H1 (cell line): ENCODE measurements around the gene PDGFD. TPM values are rescaled to one million over a fixed set of nuclear protein-coding genes. Genes with fewer than 3 reads are reported as not detected.

Source experiments
- CTCF ChIA-PET: fragments of 300-600 bp; sonication (Branson Sonifier 250); formaldehyde crosslinking; loops from one replicate; lab custom pipeline; 2021; ENCODE audit not compliant: partially characterized antibody; lab: Charles Lee
- POLR2A ChIA-PET: fragments of 300-600 bp; sonication (Branson Sonifier 250); formaldehyde crosslinking; loops from one replicate; lab custom pipeline; 2021; ENCODE audit warnings: inconsistent platforms; ENCODE audit not compliant: partially characterized antibody; lab: Charles Lee
- DNase-seq, 2 experiments: peaks; one replicate each; pipeline versions ENCODE4 v3.0.0 to v3.0.0-alpha.2; 2010 to 2022; ENCODE audit warnings: low spot score in 2 of 2, low read depth in 1 of 2, mixed read lengths in 1 of 2
- FAIRE-seq: peaks from 2 replicates; lab custom pipeline; 2011; peaks lifted over from hg19 to GRCh38; lab: Jason Lieb, UNC
- H2AFZ ChIP-seq: 2 replicates; pipeline ENCODE4 v1.8.1; 2012; ENCODE audit warnings: low read length, inconsistent platforms
- H2AK5ac ChIP-seq: 2 replicates; pipeline ENCODE4 v1.6.1; 2013; ENCODE audit warnings: low read depth, low read length
- H2BK120ac ChIP-seq: replicated peaks from 2 replicates; pipeline ENCODE3; 2013; ENCODE audit warnings: low read depth, low read length, inconsistent platforms
- H2BK12ac ChIP-seq: 2 replicates; pipeline ENCODE4 v1.6.1; 2013; ENCODE audit warnings: low read depth, low read length
- H2BK15ac ChIP-seq: 2 replicates; pipeline ENCODE4 v1.6.1; 2013; ENCODE audit warnings: low read length
- H2BK20ac ChIP-seq: 2 replicates; pipeline ENCODE4 v1.6.1; 2013; ENCODE audit warnings: low read length
- H2BK5ac ChIP-seq: 2 replicates; pipeline ENCODE4 v1.6.1; 2013; ENCODE audit warnings: low read depth, low read length
- H3K14ac ChIP-seq: 2 replicates; pipeline ENCODE4 v1.6.1; 2013; ENCODE audit warnings: inconsistent platforms; ENCODE audit not compliant: insufficient read length
- H3K18ac ChIP-seq: 2 replicates; pipeline ENCODE4 v1.6.1; 2013; ENCODE audit warnings: low read length; ENCODE audit errors: extremely low read depth
- H3K23ac ChIP-seq: 2 replicates; pipeline ENCODE4 v1.6.1; 2013; ENCODE audit warnings: inconsistent platforms; ENCODE audit not compliant: insufficient read length
- H3K23me2 ChIP-seq: 2 replicates; pipeline ENCODE4 v1.6.1; 2013; ENCODE audit warnings: low read depth, low read length
- H3K27ac ChIP-seq: 2 replicates; pipeline ENCODE4 v1.6.1; 2011; ENCODE audit warnings: low read depth, low read length, inconsistent platforms
- H3K27me3 ChIP-seq, 4 experiments: replicated peaks in 1 of 4; 1 replicate in 1 of 4; 2 replicates in 3 of 4; pipeline versions ENCODE4 v1.6.1 to v1.8.1; 2011 to 2013; ENCODE audit warnings: low read length in 3 of 4, mild to moderate bottlenecking in 3 of 4, inconsistent platforms in 2 of 4, mixed read lengths in 2 of 4, moderate library complexity in 1 of 4; ENCODE audit not compliant: control insufficient read depth in 3 of 4, insufficient read depth in 3 of 4; ENCODE audit errors: extremely low read depth in 1 of 4
- H3K36me3 ChIP-seq, 4 experiments: 2 replicates each; pipeline versions ENCODE4 v1.6.1 to v1.8.1; 2011 to 2013; ENCODE audit warnings: mild to moderate bottlenecking in 4 of 4, low read length in 3 of 4, moderate library complexity in 2 of 4, control low read depth in 1 of 4, inconsistent platforms in 1 of 4; ENCODE audit not compliant: insufficient read depth in 4 of 4, control insufficient read depth in 2 of 4
- H3K4ac ChIP-seq: replicated peaks from 2 replicates; pipeline ENCODE3; 2013; ENCODE audit warnings: low read length, low read depth, mixed read lengths, inconsistent platforms; ENCODE audit not compliant: insufficient read length
- H3K4me1 ChIP-seq, 4 experiments: replicated peaks in 1 of 4; 1 replicate in 1 of 4; 2 replicates in 3 of 4; pipeline versions ENCODE4 v1.6.1 to v1.8.1; 2011 to 2013; ENCODE audit warnings: low read length in 3 of 4, inconsistent platforms in 2 of 4, mixed read lengths in 1 of 4; ENCODE audit not compliant: insufficient read depth in 4 of 4, control insufficient read depth in 3 of 4
- H3K4me2 ChIP-seq, 2 experiments: 2 replicates each; pipeline versions ENCODE4 v1.6.1 to v1.8.1; 2011 to 2013; ENCODE audit warnings: low read depth in 2 of 2, low read length in 2 of 2, control low read depth in 1 of 2, inconsistent platforms in 1 of 2, mild to moderate bottlenecking in 1 of 2; ENCODE audit not compliant: insufficient read depth in 1 of 2
- H3K4me3 ChIP-seq, 4 experiments: fragments of 200-600, 300-600 bp in 1 of 4; sonication (generic), shearing (Covaris generic), sonication (Bioruptor Twin) in 1 of 4; 2 replicates each; pipeline versions ENCODE4 v1.5.1 to v1.8.1; 2011 to 2016; ENCODE audit warnings: low read length in 4 of 4, low read depth in 3 of 4, control low read depth in 2 of 4, inconsistent platforms in 2 of 4, mild to moderate bottlenecking in 2 of 4, mixed read lengths in 1 of 4, moderate library complexity in 1 of 4; ENCODE audit not compliant: insufficient read depth in 2 of 4; ENCODE audit errors: extremely low read depth in 1 of 4
- H3K56ac ChIP-seq: replicated peaks from 2 replicates; pipeline ENCODE3; 2013; ENCODE audit warnings: low read depth, mild to moderate bottlenecking, mixed read lengths, low read length, inconsistent platforms; ENCODE audit not compliant: insufficient read length
- H3K79me1 ChIP-seq: 2 replicates; pipeline ENCODE4 v1.6.1; 2013; ENCODE audit warnings: low read depth, low read length, control low read depth
- H3K79me2 ChIP-seq, 2 experiments: 2 replicates each; pipeline versions ENCODE4 v1.6.1 to v1.8.1; 2012 to 2013; ENCODE audit warnings: low read length in 2 of 2, mild to moderate bottlenecking in 2 of 2, inconsistent platforms in 1 of 2; ENCODE audit not compliant: insufficient read depth in 2 of 2, control insufficient read depth in 1 of 2
- H3K9ac ChIP-seq, 4 experiments: replicated peaks in 1 of 4; 1 replicate in 1 of 4; 2 replicates in 3 of 4; pipeline versions ENCODE4 v1.6.1 to v1.8.1; 2011 to 2013; ENCODE audit warnings: low read depth in 3 of 4, low read length in 3 of 4, control low read depth in 2 of 4, mild to moderate bottlenecking in 2 of 4, moderate library complexity in 2 of 4, inconsistent platforms in 1 of 4; ENCODE audit errors: extremely low read depth in 1 of 4
- H3K9me3 ChIP-seq, 2 experiments: 2 replicates each; pipeline versions ENCODE4 v1.6.1 to v1.8.1; 2012 to 2013; ENCODE audit warnings: mild to moderate bottlenecking in 2 of 2, moderate library complexity in 2 of 2, control low read depth in 1 of 2, inconsistent platforms in 1 of 2, low read depth in 1 of 2, low read length in 1 of 2, mixed read lengths in 1 of 2; ENCODE audit not compliant: insufficient read depth in 2 of 2
- H4K20me1 ChIP-seq, 2 experiments: replicated peaks in 1 of 2; 2 replicates each; pipeline versions ENCODE3 to v1.8.1; 2011 to 2013; ENCODE audit warnings: inconsistent platforms in 2 of 2, low read length in 2 of 2, mild to moderate bottlenecking in 1 of 2; ENCODE audit not compliant: insufficient read depth in 2 of 2, control insufficient read depth in 1 of 2
- H4K5ac ChIP-seq: 2 replicates; pipeline ENCODE4 v1.6.1; 2013; ENCODE audit warnings: low read length, low read depth, mixed read lengths, inconsistent platforms; ENCODE audit not compliant: insufficient read length
- H4K8ac ChIP-seq: 2 replicates; pipeline ENCODE4 v1.8.0; 2013; ENCODE audit warnings: mild to moderate bottlenecking, moderate library complexity, low read length, inconsistent platforms; ENCODE audit not compliant: insufficient read depth; ENCODE audit errors: extremely low read depth
- H4K91ac ChIP-seq: replicated peaks from 2 replicates; pipeline ENCODE3; 2013; ENCODE audit warnings: low read length, mixed read lengths, inconsistent platforms; ENCODE audit not compliant: insufficient read length
- ATF2 ChIP-seq: IDR thresholded peaks from 2 replicates; pipeline ENCODE4 v1.6.1; 2012; ENCODE audit warnings: low read length, inconsistent platforms
- CTCF ChIP-seq, 3 experiments: IDR thresholded peaks; 1 replicate in 2 of 3; 2 replicates in 1 of 3; pipeline versions ENCODE4 v1.5.1 to v1.6.1; 2011; ENCODE audit warnings: low read length in 3 of 3, mild to moderate bottlenecking in 3 of 3, inconsistent platforms in 2 of 3, low read depth in 1 of 3, moderate library complexity in 1 of 3; ENCODE audit not compliant: insufficient read depth in 1 of 3; ENCODE audit errors: control extremely low read depth in 1 of 3
- SP4 ChIP-seq: IDR thresholded peaks from 2 replicates; pipeline ENCODE4 v1.6.1; 2012; ENCODE audit warnings: low read length, inconsistent platforms
- WGBS, 2 experiments: shearing (Covaris generic) in 1 of 2; methylation state at CpG; one replicate each; pipeline versions ENCODE4 v1.1.6 to v1.1.7; 2013 to 2015; ENCODE audit warnings: low lambda C conversion rate in 2 of 2, mixed read lengths in 2 of 2, inconsistent platforms in 1 of 2, low coverage in 1 of 2, missing lambda C conversion rate in 1 of 2; ENCODE audit not compliant: insufficient replicate concordance in 2 of 2, insufficient coverage in 1 of 2, insufficient read length in 1 of 2; ENCODE audit errors: extremely low coverage in 1 of 2, missing lambda C conversion rate in 1 of 2; 5-methylcytosine and 5-hydroxymethylcytosine counted together
- polyA plus RNA-seq, 7 experiments: library from polyadenylated mRNA; depleted of rRNA in 3 of 7; stranded (reverse) in 5 of 7; unstranded in 2 of 7; fragments of >200 nt in 5 of 7; fragments of 200-250 nt in 2 of 7; gene quantifications; 1 replicate in 5 of 7; 2 replicates in 1 of 7; 4 replicates in 1 of 7; pipeline versions ENCODE4 v1.2.1 to v1.2.3, GENCODE V29; 2011 to 2013; ENCODE audit warnings: missing spikeins in 2 of 7, mixed read lengths in 2 of 7
- total RNA-seq: library from RNA; stranded (reverse); fragmentation: NEBNext Ultra II Directional; extraction: Animal tissue kit (Norgen Biotek cat#: 25700); gene quantifications from 2 replicates; pipeline ENCODE4 v1.2.1, GENCODE V29; 2021

PDGFD gene
- total and polyA plus RNA-seq, 2 of the 8 experiments (the other 6 are each of a cell fraction or from before 2014, with no cell fraction given) = 1.1 to 3.9 TPM

- WGBS, 2 experiments = 93% methylated on average over 1 of the region's 1 CpG; no CpG with 5 or more reads in 1 of the 2 experiments
- Histone ChIP-seq H2BK15ac (no peak overlapping the region), H4K5ac (no peak overlapping the region), H3K14ac (no peak overlapping the region), H3K4me2 (no peak overlapping the region), H3K9ac (no peak overlapping the region), H3K23me2 (no peaks in the 10 kb centered on the region), H3K79me1 (no peaks in the 10 kb centered on the region), H2AFZ (no peak overlapping the region), H3K27ac (no peak overlapping the region), H3K9me3 (no peaks in the 10 kb centered on the region), H4K91ac (no peak overlapping the region), H2BK120ac (no peak overlapping the region), H2BK20ac (no peak overlapping the region), H2BK5ac (no peak overlapping the region), H2BK12ac (no peak overlapping the region), H3K18ac (no peak overlapping the region), H3K36me3 (no peaks in the 10 kb centered on the region), H3K4ac (no peak overlapping the region), H3K4me3 (no peak overlapping the region), H3K4me1 (peaks cover 0 to 5% (median 0%) of the 10 kb centered on the region in 4 experiments; a peak in 2 of 7 replicates), H3K56ac (no peak overlapping the region), H2AK5ac (no peak overlapping the region), H4K20me1 (no peaks in the 10 kb centered on the region), H3K23ac (no peak overlapping the region), H4K8ac (no peak overlapping the region), H3K27me3 (no peaks in the 10 kb centered on the region), H3K79me2 (no peaks in the 10 kb centered on the region)
- DNase-seq (no peak), FAIRE-seq (no peak)
- CTCF ChIA-PET = interaction anchor here (0.6 to 1.0 kb wide), 2 partner anchors 110 to 502 kb away, joined by 3 read pairs; no protein-coding TSS in a partner anchor
- POLR2A ChIA-PET = no interaction called here
- TF ChIP-seq CTCF (IDR thresholded peaks at IDR 0.05; ENCODE audit: control extremely low read depth in 1 of 3, insufficient read depth in 1 of 3, low read depth in 1 of 3, low read length in 3 of 3) = no peak
- TF ChIP-seq ATF2 = no peak
- TF ChIP-seq SP4 = no peak
Observed at GRCh38 chr11:103883856-103884255, 280.1 kb downstream of the PDGFD start.
